PFSK-1 (cell line): ENCODE results near the gene PARN.

Experiments
- FOXP2 ChIP-seq: optimal IDR thresholded peaks from 2 replicates; pipeline ENCODE3; 2011; ENCODE audit warnings: borderline replicate concordance, control low read depth, inconsistent platforms; ENCODE audit not compliant: insufficient read depth; ENCODE audit errors: extremely low read length, extremely low read depth
- POLR2AphosphoS5 ChIP-seq: IDR thresholded peaks from 2 replicates; pipeline ENCODE4 v1.6.1; 2012; ENCODE audit warnings: low read depth, mild to moderate bottlenecking, control low read depth, low read length, moderate library complexity
- SIN3A ChIP-seq: IDR thresholded peaks from 2 replicates; pipeline ENCODE4 v1.6.1; 2012; ENCODE audit warnings: mild to moderate bottlenecking, low read length, moderate library complexity, borderline replicate concordance; ENCODE audit not compliant: insufficient read depth
- TAF1 ChIP-seq: IDR thresholded peaks from 2 replicates; pipeline ENCODE4 v1.6.1; 2012; ENCODE audit warnings: low read length, control low read depth, borderline replicate concordance; ENCODE audit not compliant: insufficient read depth
- TF ChIP-seq, protein P1 (sequence below), 2 experiments: IDR thresholded peaks; 2 replicates each; pipeline versions ENCODE4 v1.6.1 to v1.8.0; 2011 to 2012; ENCODE audit warnings: low read depth in 2 of 2, low read length in 2 of 2, control low read depth in 1 of 2, inconsistent platforms in 1 of 2, mild to moderate bottlenecking in 1 of 2, moderate library complexity in 1 of 2; ENCODE audit not compliant: insufficient read depth in 1 of 2

The PARN gene

DNA sequence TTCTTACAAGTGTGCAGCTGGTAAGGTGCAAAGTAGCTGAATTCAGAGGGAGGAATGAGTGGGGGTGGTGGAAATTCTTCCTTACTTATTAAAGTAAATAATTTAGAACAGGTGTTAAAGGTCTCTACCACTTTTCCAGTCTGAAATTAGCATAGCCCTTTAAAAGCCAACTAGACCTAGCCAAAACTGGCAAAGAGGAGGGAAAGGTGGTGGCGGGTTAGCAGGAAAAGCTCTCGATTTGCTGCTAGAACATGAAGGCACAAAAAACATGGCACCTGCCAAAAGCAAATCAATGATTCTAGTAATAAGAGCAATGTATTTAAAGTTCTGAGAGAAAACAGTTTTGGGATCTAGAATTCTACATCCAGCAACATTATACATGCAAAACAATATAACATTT, 157.7 kb downstream of the PARN start:
- TF ChIP-seq, protein P1, sequence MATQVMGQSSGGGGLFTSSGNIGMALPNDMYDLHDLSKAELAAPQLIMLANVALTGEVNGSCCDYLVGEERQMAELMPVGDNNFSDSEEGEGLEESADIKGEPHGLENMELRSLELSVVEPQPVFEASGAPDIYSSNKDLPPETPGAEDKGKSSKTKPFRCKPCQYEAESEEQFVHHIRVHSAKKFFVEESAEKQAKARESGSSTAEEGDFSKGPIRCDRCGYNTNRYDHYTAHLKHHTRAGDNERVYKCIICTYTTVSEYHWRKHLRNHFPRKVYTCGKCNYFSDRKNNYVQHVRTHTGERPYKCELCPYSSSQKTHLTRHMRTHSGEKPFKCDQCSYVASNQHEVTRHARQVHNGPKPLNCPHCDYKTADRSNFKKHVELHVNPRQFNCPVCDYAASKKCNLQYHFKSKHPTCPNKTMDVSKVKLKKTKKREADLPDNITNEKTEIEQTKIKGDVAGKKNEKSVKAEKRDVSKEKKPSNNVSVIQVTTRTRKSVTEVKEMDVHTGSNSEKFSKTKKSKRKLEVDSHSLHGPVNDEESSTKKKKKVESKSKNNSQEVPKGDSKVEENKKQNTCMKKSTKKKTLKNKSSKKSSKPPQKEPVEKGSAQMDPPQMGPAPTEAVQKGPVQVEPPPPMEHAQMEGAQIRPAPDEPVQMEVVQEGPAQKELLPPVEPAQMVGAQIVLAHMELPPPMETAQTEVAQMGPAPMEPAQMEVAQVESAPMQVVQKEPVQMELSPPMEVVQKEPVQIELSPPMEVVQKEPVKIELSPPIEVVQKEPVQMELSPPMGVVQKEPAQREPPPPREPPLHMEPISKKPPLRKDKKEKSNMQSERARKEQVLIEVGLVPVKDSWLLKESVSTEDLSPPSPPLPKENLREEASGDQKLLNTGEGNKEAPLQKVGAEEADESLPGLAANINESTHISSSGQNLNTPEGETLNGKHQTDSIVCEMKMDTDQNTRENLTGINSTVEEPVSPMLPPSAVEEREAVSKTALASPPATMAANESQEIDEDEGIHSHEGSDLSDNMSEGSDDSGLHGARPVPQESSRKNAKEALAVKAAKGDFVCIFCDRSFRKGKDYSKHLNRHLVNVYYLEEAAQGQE (IDR thresholded peaks at IDR 0.05; ENCODE audit: insufficient read depth in 1 of 2, low read depth in 2 of 2, low read length in 2 of 2), result no peak

DNA sequence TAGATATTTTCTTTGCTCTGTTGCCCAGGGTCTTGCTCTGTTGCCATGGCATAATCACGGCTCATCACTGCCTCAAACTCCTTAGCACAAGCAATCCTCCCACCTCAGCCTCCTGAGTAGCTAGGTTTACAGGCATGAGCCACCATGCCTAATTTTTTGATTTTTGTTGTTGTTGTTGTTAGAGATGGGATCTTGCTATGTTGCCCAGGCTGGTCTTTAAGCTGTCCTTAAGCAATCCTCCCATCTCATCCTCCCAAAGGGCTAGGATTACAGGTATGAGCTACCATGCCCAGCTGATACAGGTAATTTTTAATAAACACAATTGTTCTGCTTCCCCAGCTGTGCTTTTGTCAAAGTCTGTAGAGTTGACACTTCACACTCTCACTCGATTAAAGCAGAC, 159.3 kb downstream of the PARN start:
- TF ChIP-seq, protein P1 (IDR thresholded peaks at IDR 0.05; ENCODE audit: insufficient read depth in 1 of 2, low read depth in 2 of 2, low read length in 2 of 2), result no peak
- TF ChIP-seq TAF1, result no peak
- TF ChIP-seq FOXP2, result no peak
- no peak for TF ChIP-seq POLR2AphosphoS5

DNA sequence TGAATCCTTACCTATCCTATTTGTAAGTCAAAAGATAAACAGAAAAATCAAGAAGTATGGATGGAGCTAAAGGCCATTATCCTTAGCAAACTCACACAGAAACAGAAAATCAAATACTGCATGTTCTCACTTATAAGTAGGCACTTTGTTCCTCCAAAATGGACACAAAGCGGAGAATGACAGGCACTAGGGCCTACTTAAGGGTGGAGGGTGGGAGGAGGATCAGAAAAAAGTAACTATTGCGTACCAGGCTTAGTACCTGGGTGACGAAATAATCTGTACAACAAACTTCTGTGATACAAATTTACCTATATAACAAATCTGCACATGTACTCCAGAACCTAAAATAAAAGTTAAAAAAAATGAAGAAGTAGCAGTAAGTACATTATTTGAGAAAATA, 164.3 kb downstream of the PARN start:
- TF ChIP-seq FOXP2 (no peak), POLR2AphosphoS5 (no peak), TAF1 (no peak), SIN3A (no peak)
- TF ChIP-seq, protein P1 (IDR thresholded peaks at IDR 0.05; ENCODE audit: insufficient read depth in 1 of 2, low read depth in 2 of 2, low read length in 2 of 2), result no peak

DNA sequence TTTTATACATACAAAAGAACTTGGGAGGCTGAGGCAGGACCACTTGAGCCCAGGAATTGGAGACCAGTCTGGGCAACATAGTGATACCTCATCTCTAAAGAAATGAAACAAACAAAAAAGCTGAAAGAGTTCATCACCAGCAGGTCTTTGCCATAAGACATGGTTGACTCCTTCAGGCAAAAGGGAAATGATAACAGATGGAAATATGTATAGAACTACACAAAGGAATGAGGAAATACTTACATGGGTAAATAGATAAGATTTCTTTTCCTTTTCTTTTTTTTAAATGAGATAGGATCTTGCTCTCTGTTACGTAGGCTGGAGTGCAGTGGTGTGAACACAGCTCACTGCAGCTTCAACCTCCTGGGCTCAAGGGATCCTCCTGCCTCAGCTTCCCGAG, 165.3 kb downstream of the PARN start:
- TF ChIP-seq, protein P1 (IDR thresholded peaks at IDR 0.05; ENCODE audit: insufficient read depth in 1 of 2, low read depth in 2 of 2, low read length in 2 of 2), result no peak
- TF ChIP-seq TAF1 (no peak), POLR2AphosphoS5 (no peak), SIN3A (no peak), FOXP2 (no peak)

DNA sequence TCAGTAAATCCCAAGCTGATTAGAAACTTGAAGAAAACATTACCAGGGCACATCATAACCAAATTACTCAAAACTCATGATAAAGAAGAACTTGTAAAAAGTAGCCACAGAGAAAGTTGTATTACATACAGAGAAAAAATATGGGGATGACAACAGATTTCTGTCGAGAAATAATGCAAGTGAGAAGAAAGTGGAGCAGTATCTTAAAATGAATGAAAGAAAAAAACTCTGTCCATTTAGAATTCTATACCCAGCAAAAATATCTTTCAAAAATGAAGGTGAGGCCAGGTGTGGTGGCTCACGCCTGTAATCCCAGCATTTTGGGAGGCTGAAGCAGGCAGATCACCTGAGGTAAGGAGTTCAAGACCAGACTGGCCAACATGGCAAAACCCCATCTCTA, 165.9 kb downstream of the PARN start:
- no peak for TF ChIP-seq FOXP2
- TF ChIP-seq, protein P1 (IDR thresholded peaks at IDR 0.05; ENCODE audit: insufficient read depth in 1 of 2, low read depth in 2 of 2, low read length in 2 of 2), result no peak
- no peak for TF ChIP-seq SIN3A
- TF ChIP-seq TAF1, result no peak
- TF ChIP-seq POLR2AphosphoS5, result no peak
